ENCODE results near the gene SUPT6H.

GRCh38 chr17:28719021-28719433 lies 57.0 kb downstream of the SUPT6H start:
- no peak for TF ChIP-seq CTCF (IDR thresholded peaks at IDR 0.05)
- TF ChIP-seq POLR2A (IDR thresholded peaks at IDR 0.05): no peak
